Esophagus squamous epithelium (tissue), 5 donors: Measurements from ENCODE around the gene MAP1S. TPM values are rescaled to one million over a fixed set of nuclear protein-coding genes. Genes with fewer than 3 reads are reported as not detected.

Experiments
- DNase-seq: peaks from one replicate; lab custom pipeline; 2025; lab: John Stamatoyannopoulos, UW
- H3K27ac ChIP-seq, 4 donors: fragments of 200-600 bp; sonication (generic); one replicate each; pipeline ENCODE4 v1.5.1; 2016 to 2019; ENCODE audit warnings: mild to moderate bottlenecking in 1 of 4
- H3K27me3 ChIP-seq, 4 donors: fragments of 200-600 bp; sonication (generic); 1 replicate in 3 of 4; 2 replicates in 1 of 4; pipeline versions ENCODE4 v1.5.1 to v1.6.0; 2017 to 2021; ENCODE audit warnings: antibody characterized with exemption in 1 of 4
- H3K36me3 ChIP-seq, 3 donors: fragments of 200-600 bp; sonication (generic); one replicate each; pipeline ENCODE4 v1.5.1; 2016 to 2019
- H3K4me1 ChIP-seq, 3 donors: fragments of 200-600 bp; sonication (generic); one replicate each; pipeline ENCODE4 v1.5.1; 2017 to 2019
- H3K4me3 ChIP-seq, 4 donors: fragments of 200-600 bp; sonication (generic); 1 replicate in 3 of 4; 2 replicates in 1 of 4; pipeline ENCODE4 v1.5.1; 2016 to 2019; ENCODE audit warnings: mild to moderate bottlenecking in 2 of 4, moderate library complexity in 1 of 4
- H3K9me3 ChIP-seq, 3 donors: fragments of 200-600 bp; sonication (generic); one replicate each; pipeline ENCODE4 v1.5.1; 2016 to 2019
- POLR2A ChIP-seq, 4 donors: fragments of 450-650 bp; IDR thresholded peaks; one replicate each; pipeline ENCODE4 v1.6.1; 2017; ENCODE audit warnings: antibody characterized with exemption in 4 of 4, mild to moderate bottlenecking in 4 of 4, moderate library complexity in 3 of 4
- WGBS, 2 donors: methylation state at CpG; one replicate each; pipeline ENCODE4 v1.1.5; 2018; 5-methylcytosine and 5-hydroxymethylcytosine counted together
- intact Hi-C: fragments of 100-400 bp; cut with DNase I; formaldehyde crosslinking; loops from one replicate; pipeline ENCODE4 v1.15.0; 2022
- total RNA-seq, 4 donors: library from RNA; depleted of rRNA; stranded (reverse); fragments of >200 nt; gene quantifications; one replicate each; pipeline ENCODE4 v1.1.0, GENCODE V29; 2016
- TF ChIP-seq, protein P1 (sequence below), 6 experiments: fragments of 450-650 bp in 4 of 6; fragments of 200-600 bp in 2 of 6; sonication (generic) in 2 of 6; IDR thresholded peaks; one replicate each; pipeline ENCODE4 v1.5.1; 2016 to 2019; ENCODE audit warnings: antibody characterized with exemption in 6 of 6, mild to moderate bottlenecking in 4 of 6, moderate library complexity in 4 of 6
- donor health status: DM: yes; HTN: yes; CAD: no.

Gene MAP1S
- total RNA-seq, 4 donors from 2014 or later, result 4.8 to 16.3 (median 11.4) TPM

DNA sequence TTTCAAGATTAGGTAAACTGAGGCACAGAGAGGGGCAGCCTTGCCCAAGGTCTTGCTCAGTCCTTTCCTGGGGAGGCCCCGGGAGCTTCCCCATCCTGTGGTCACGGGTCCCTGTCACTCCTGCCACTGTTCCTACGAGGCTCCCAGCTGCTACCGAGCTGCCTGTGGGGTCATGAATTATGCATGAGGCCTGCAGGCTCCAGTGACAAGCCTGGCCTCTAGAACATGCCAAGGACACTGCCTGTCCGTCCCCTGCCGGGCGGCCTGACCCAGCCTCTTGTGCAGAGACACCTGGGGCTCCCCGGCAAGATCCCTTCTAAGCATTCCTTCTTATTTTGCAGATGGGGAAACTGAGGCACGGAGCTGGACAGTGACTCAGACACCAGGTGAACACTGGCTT is 34.7 kb downstream of the MAP1S start:
- intact Hi-C loops, result loop anchor here (10.0 kb wide), 1 partner anchor 49 kb away; no protein-coding TSS in a partner anchor
- H3K27me3 ChIP-seq, result peaks cover 0 to 9% (median 0%) of the 10 kb centered on the region in 4 donors
- no peaks in the 10 kb centered on the region for H3K36me3 ChIP-seq
- no peak overlapping the region for H3K4me3 ChIP-seq
- H3K4me1 ChIP-seq, result peaks cover 3 to 26% (median 5%) of the 10 kb centered on the region in 3 donors
- no peak for DNase-seq
- TF ChIP-seq POLR2A (IDR thresholded peaks at IDR 0.05), result no peak
- TF ChIP-seq, protein P1, sequence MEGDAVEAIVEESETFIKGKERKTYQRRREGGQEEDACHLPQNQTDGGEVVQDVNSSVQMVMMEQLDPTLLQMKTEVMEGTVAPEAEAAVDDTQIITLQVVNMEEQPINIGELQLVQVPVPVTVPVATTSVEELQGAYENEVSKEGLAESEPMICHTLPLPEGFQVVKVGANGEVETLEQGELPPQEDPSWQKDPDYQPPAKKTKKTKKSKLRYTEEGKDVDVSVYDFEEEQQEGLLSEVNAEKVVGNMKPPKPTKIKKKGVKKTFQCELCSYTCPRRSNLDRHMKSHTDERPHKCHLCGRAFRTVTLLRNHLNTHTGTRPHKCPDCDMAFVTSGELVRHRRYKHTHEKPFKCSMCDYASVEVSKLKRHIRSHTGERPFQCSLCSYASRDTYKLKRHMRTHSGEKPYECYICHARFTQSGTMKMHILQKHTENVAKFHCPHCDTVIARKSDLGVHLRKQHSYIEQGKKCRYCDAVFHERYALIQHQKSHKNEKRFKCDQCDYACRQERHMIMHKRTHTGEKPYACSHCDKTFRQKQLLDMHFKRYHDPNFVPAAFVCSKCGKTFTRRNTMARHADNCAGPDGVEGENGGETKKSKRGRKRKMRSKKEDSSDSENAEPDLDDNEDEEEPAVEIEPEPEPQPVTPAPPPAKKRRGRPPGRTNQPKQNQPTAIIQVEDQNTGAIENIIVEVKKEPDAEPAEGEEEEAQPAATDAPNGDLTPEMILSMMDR (IDR thresholded peaks at IDR 0.05), result no peak
- H3K9me3 ChIP-seq, result no peaks in the 10 kb centered on the region
- H3K27ac ChIP-seq, result no peak overlapping the region
- 25 to 100% methylated on average over 2 to 3 of the region's 9 CpGs for WGBS, 2 donors

DNA sequence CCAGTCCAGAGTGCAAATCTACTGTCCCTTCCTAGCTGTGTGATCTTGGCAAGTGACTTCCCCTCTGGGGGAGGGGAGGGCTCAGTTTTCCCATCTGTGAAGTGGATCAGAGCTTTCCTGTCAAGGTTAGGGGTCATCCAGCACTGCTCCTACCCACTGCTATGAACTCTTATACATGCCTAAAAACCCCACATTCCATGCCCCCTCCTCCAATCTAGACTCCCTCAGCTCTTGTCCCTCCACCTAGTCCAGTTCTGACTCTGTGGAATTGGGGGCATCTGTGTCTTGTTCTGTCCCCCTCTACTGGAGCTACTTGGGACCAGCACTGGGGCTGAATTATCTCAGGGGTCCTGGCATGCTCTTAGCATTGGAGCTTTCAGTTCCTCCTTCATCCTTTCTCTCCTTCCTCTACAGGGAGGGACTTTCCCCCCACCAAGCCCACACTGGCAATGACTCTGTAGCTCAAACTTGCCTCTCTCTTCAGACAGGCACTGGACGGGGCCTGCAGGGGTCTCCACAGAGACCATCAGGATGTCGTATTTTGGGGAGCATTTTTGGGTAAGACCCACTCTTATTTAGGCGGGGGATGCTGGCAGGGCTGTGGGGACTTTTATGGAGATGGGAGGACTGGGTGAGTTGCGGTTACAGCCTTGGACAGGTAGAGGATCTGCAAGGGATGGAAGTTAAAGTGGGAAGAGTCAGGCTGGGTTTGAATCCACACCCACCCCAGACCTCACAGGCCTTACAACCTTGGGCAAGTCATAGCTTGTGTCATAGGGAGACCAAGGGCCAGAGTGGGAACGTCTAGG is 35.6 kb downstream of the MAP1S start:
- 40 to 47% methylated on average over 2 to 3 of the region's 5 CpGs for WGBS, 2 donors
- TF ChIP-seq, protein P1 (IDR thresholded peaks at IDR 0.05), result no peak
- no peak for TF ChIP-seq POLR2A (IDR thresholded peaks at IDR 0.05)
- DNase-seq, result no peak
- H3K36me3 ChIP-seq, result no peaks in the 10 kb centered on the region
- H3K4me3 ChIP-seq, result no peak overlapping the region
- peaks cover 3 to 26% (median 5%) of the 10 kb centered on the region in 3 donors for H3K4me1 ChIP-seq
- peaks cover 0 to 9% (median 0%) of the 10 kb centered on the region in 4 donors for H3K27me3 ChIP-seq
- H3K27ac ChIP-seq, result no peak overlapping the region
- H3K9me3 ChIP-seq, result no peaks in the 10 kb centered on the region
- intact Hi-C loops, result loop anchor here (10.0 kb wide), 1 partner anchor 50 kb away; no protein-coding TSS in a partner anchor

DNA sequence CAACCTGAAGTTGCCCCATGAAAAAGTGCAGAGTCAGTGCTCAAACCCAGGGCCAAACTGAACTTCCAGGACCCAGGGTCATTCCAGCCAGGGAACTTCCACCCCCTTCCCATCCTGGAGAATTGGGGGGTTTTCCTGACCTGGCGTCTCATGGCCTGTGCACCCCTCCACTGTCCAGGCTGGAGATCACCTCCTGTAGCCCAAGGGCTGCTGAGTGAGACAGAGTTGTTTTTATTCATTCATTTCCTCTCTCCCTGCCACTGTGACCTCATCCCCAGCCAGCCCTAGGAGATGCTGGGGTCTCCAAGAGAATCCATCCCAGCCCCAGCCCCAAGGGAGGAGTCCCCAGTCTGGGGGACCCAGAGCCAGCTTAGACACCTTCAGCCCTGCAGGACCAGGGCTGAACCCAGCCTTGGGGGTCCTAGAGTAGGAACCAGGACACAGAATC is 36.2 kb downstream of the MAP1S start:
- H3K36me3 ChIP-seq, result no peaks in the 10 kb centered on the region
- DNase-seq, result no peak
- no peak overlapping the region for H3K27ac ChIP-seq
- TF ChIP-seq, protein P1 (IDR thresholded peaks at IDR 0.05), result no peak
- TF ChIP-seq POLR2A (IDR thresholded peaks at IDR 0.05), result no peak
- intact Hi-C loops, result loop anchor here (10.0 kb wide), 1 partner anchor 51 kb away; no protein-coding TSS in a partner anchor
- H3K4me3 ChIP-seq, result no peak overlapping the region
- 46% methylated on average over 1 of the region's 1 CpG; no CpG with 5 or more reads in 1 of the 2 donors for WGBS, 2 donors
- no peaks in the 10 kb centered on the region for H3K9me3 ChIP-seq
- peaks cover 3 to 26% (median 5%) of the 10 kb centered on the region in 3 donors for H3K4me1 ChIP-seq
- H3K27me3 ChIP-seq, result peaks cover 0 to 9% (median 0%) of the 10 kb centered on the region in 4 donors

DNA sequence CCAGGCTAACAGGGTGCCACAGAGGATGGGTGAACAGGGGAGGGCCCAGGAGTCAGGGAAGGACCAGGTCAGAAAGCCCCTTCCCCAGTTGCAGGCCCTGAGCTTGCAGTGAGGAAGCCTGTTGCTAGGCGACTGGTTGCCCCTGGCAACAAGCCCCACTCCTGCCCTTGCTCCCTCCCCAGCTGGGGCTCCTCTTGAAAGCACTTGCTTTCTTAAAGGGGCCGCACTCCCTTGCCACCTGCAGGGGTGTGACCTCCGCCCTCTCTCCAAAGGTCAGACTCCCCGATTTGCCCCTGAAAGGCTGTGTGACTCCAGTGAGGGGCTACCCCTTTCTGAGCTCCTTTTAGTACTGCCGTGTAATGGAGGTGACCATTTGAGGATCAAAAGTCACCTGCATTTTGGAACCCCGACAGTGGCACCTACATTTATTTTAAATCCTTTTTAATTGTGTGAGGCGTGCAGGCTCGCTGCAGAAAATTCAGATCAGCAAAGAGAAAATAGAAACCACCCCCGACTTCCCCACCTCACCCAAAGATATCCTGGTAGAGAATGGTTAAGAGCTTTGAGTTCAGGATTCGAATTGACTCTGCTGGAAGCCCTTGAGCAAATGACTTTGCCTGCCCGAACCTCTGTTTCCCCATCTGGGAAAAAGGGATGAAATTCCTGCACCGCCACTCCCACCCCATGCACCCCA is 36.8 kb downstream of the MAP1S start:
- peaks cover 3 to 26% (median 5%) of the 10 kb centered on the region in 3 donors for H3K4me1 ChIP-seq
- WGBS, 2 donors, result 36% methylated on average over 6 to 10 of the region's 12 CpGs

More for the DNA sequence above, 36.8 kb downstream of the MAP1S start:
- intact Hi-C loops, result loop anchor here (10.0 kb wide), 1 partner anchor 51 kb away; no protein-coding TSS in a partner anchor
- DNase-seq, result no peak
- no peaks in the 10 kb centered on the region for H3K9me3 ChIP-seq
- H3K27ac ChIP-seq, result no peak overlapping the region
- peaks cover 0 to 8% (median 0%) of the 10 kb centered on the region in 4 donors for H3K27me3 ChIP-seq
- H3K4me3 ChIP-seq, result no peak overlapping the region
- TF ChIP-seq POLR2A (IDR thresholded peaks at IDR 0.05), result no peak
- TF ChIP-seq, protein P1 (IDR thresholded peaks at IDR 0.05), result no peak
- H3K36me3 ChIP-seq, result no peaks in the 10 kb centered on the region
